K562 (cell line): ENCODE data around the gene SMCP. TPM values are rescaled to one million over a fixed set of nuclear protein-coding genes. Genes with fewer than 3 reads are reported as not detected.

Experiments
- ATAC-seq: fragments of 200-7000 bp; cut with Tn5 transposase; 3 replicates; pipeline ENCODE4 v1.9.1; 2020; ENCODE audit warnings: moderate library complexity
- BruUV-seq: library from RNA; stranded (reverse); fragments of 400-500 nt; replicated peaks from 2 replicates; lab custom pipeline; 2021; lab: Mats Ljungman, UMichigan
- CTCF ChIA-PET: fragments of 300-600 bp; formaldehyde crosslinking; extraction: SDS; loops from one replicate; lab custom pipeline; 2021; ENCODE audit warnings: low intra/inter-chr PET ratio; lab: Yijun Ruan, JAX
- POLR2A ChIA-PET: fragments of 300-600, 350-650 bp; sonication (Branson Sonifier 250); formaldehyde crosslinking; extraction: SDS; loops from one replicate; lab custom pipeline; 2021; ENCODE audit warnings: antibody characterized with exemption, inconsistent platforms; lab: Yijun Ruan, JAX
- DNase-seq, 4 experiments: peaks; one replicate each; pipeline versions ENCODE4 v3.0.0 to v3.0.0-alpha.2; 2011 to 2018; ENCODE audit warnings: low spot score in 3 of 4, mixed read lengths in 3 of 4; ENCODE audit errors: extremely low read depth in 1 of 4
- FAIRE-seq: peaks from 2 replicates; lab custom pipeline; 2011; peaks lifted over from hg19 to GRCh38; lab: Jason Lieb, UNC
- H2AFZ ChIP-seq: 2 replicates; pipeline ENCODE4 v1.6.0; 2011; ENCODE audit warnings: low read depth, low read length, control low read depth, inconsistent platforms
- H3K27ac ChIP-seq: fragments of 200-600 bp; 3 replicates; pipeline ENCODE4 v1.8.0; 2011; ENCODE audit warnings: low read depth, mild to moderate bottlenecking, control low read depth, inconsistent platforms, low read length, moderate library complexity, mixed read lengths; ENCODE audit errors: extremely low read depth
- H3K27me3 ChIP-seq, 2 experiments: fragments of 300-600 bp in 1 of 2; 2 replicates in 1 of 2; 3 replicates in 1 of 2; pipeline versions ENCODE4 v1.6.0 to v1.8.0; 2011; ENCODE audit warnings: inconsistent platforms in 2 of 2, low read length in 2 of 2, mild to moderate bottlenecking in 1 of 2, mixed read lengths in 1 of 2, moderate library complexity in 1 of 2; ENCODE audit not compliant: control insufficient read depth in 2 of 2, insufficient read depth in 2 of 2
- H3K36me3 ChIP-seq: fragments of 300-600 bp; 3 replicates; pipeline ENCODE4 v1.8.0; 2011; ENCODE audit warnings: mild to moderate bottlenecking, low read length, inconsistent platforms; ENCODE audit not compliant: control insufficient read depth, insufficient read depth
- H3K4me1 ChIP-seq, 2 experiments: fragments of 200-600 bp in 1 of 2; replicated peaks in 1 of 2; 2 replicates in 1 of 2; 3 replicates in 1 of 2; pipeline versions ENCODE4 v1.5.1 to v1.8.0; 2011; ENCODE audit warnings: inconsistent platforms in 2 of 2, low read length in 2 of 2, mild to moderate bottlenecking in 1 of 2, mixed read lengths in 1 of 2, moderate library complexity in 1 of 2; ENCODE audit not compliant: control insufficient read depth in 2 of 2, insufficient read depth in 2 of 2
- H3K4me2 ChIP-seq: 2 replicates; pipeline ENCODE4 v1.6.1; 2011; ENCODE audit warnings: low read length, control low read depth, inconsistent platforms, mixed read lengths; ENCODE audit not compliant: insufficient read depth
- H3K4me3 ChIP-seq: fragments of 200-600 bp; sonication (generic), shearing (Covaris generic); 2 replicates; pipeline ENCODE4 v1.5.1; 2016; ENCODE audit warnings: control low read depth, inconsistent platforms
- H3K79me2 ChIP-seq: fragments of 200-600 bp; 3 replicates; pipeline ENCODE4 v1.8.0; 2011; ENCODE audit warnings: low read length, inconsistent platforms; ENCODE audit not compliant: control insufficient read depth, insufficient read depth
- H3K9ac ChIP-seq, 2 experiments: 2 replicates each; pipeline versions ENCODE4 v1.6.0 to v1.6.1; 2011; ENCODE audit warnings: low read depth in 2 of 2, low read length in 2 of 2, control low read depth in 1 of 2, inconsistent platforms in 1 of 2, mild to moderate bottlenecking in 1 of 2, mixed read lengths in 1 of 2; ENCODE audit not compliant: insufficient read depth in 1 of 2
- H3K9me1 ChIP-seq: one replicate; pipeline ENCODE4 v1.6.0; 2011; ENCODE audit warnings: inconsistent platforms, mild to moderate bottlenecking, low read length, moderate library complexity; ENCODE audit not compliant: control insufficient read depth, insufficient read depth
- H3K9me3 ChIP-seq: replicated peaks from 2 replicates; pipeline ENCODE4 v1.5.1; 2011; ENCODE audit warnings: low read depth, low read length, inconsistent platforms; ENCODE audit not compliant: control insufficient read depth, insufficient read depth
- H4K20me1 ChIP-seq: replicated peaks from 2 replicates; pipeline ENCODE4 v1.6.1; 2011; ENCODE audit warnings: low read length, inconsistent platforms, mixed read lengths; ENCODE audit not compliant: control insufficient read depth, insufficient read depth
- BRD9 ChIP-seq: fragments of 450-650 bp; IDR thresholded peaks from 2 replicates; pipeline ENCODE4 v1.6.1; 2018; ENCODE audit warnings: low read depth; ENCODE audit not compliant: partially characterized antibody
- CREM ChIP-seq: IDR thresholded peaks from 2 replicates; pipeline ENCODE4 v1.6.1; 2014; ENCODE audit warnings: antibody characterized with exemption, low read depth
- KLF1 ChIP-seq: fragments of 450-650 bp; IDR thresholded peaks from 2 replicates; pipeline ENCODE4 v1.6.1; 2016; ENCODE audit warnings: missing genetic modification characterization, missing compliant biosample characterization
- NR2F6 ChIP-seq: fragments of 450-650 bp; formaldehyde crosslinking; IDR thresholded peaks from 2 replicates; pipeline ENCODE4 v1.4.0; 2020; ENCODE audit warnings: mild to moderate bottlenecking
- NR3C1 ChIP-seq: sonication (generic); formaldehyde crosslinking; IDR thresholded peaks from 2 replicates; pipeline ENCODE4 v1.8.1; 2022; ENCODE audit warnings: missing genetic modification reagents
- POLR2G ChIP-seq: fragments of 200-400 bp; formaldehyde crosslinking; IDR thresholded peaks from 2 replicates; pipeline ENCODE4 v1.6.1; 2017; ENCODE audit warnings: low read depth, mild to moderate bottlenecking, antibody characterized with exemption, low read length, moderate library complexity
- PURB ChIP-seq: sonication (generic); formaldehyde crosslinking; IDR thresholded peaks from 2 replicates; pipeline ENCODE4 v1.9.0; 2021; ENCODE audit warnings: low read depth, mild to moderate bottlenecking, missing genetic modification reagents
- SIX5 ChIP-seq, 2 experiments: IDR thresholded peaks; 2 replicates each; pipeline ENCODE4 v1.6.1; 2011; ENCODE audit warnings: low read length in 2 of 2, borderline replicate concordance in 1 of 2, low read depth in 1 of 2, mild to moderate bottlenecking in 1 of 2, moderate library complexity in 1 of 2; ENCODE audit not compliant: insufficient read depth in 1 of 2
- SRSF1 ChIP-seq: fragments of 200-400 bp; formaldehyde crosslinking; IDR thresholded peaks from 2 replicates; pipeline ENCODE4 v1.6.1; 2017; ENCODE audit warnings: mild to moderate bottlenecking, low read depth, low read length, moderate library complexity
- ZNF79 ChIP-seq: fragments of 250-450 bp; sonication (Bioruptor Pico); IDR thresholded peaks from 2 replicates; pipeline ENCODE4 v1.4.0; 2020; ENCODE audit warnings: low read depth, mild to moderate bottlenecking, moderate library complexity
- in situ Hi-C: fragments of 300-500 bp; cut with MboI; formaldehyde crosslinking; loops from 4 replicates; pipeline ENCODE4 v1.15.0; 2018; ENCODE audit warnings: inconsistent platforms, mixed read lengths
- intact Hi-C: fragments of 100-400 bp; cut with micrococcal nuclease; formaldehyde crosslinking; loops from 2 replicates; pipeline ENCODE4 v1.14.2; 2022
- polyA plus RNA-seq, 8 experiments: library from polyadenylated mRNA; depleted of rRNA in 4 of 8; stranded (reverse) in 5 of 8; unstranded in 3 of 8; fragments of >200 nt; fragmentation: Nextera tagmentation in 2 of 8; fragmentation: Illumina TruSeq in 1 of 8; extraction: Ambion mirVana in 2 of 8; extraction: Trizol in 1 of 8; gene quantifications; 2 replicates each; pipeline versions ENCODE4 v1.2.1 to v1.2.3, GENCODE V29; 2011 to 2014; ENCODE audit warnings: inconsistent platforms in 1 of 8, missing spikeins in 1 of 8
- total RNA-seq, 7 experiments: library from RNA; depleted of rRNA in 6 of 7; stranded (reverse); fragments of >200 nt in 6 of 7; fragmentation: Illumina TruSeq in 2 of 7; extraction: Trizol in 2 of 7; gene quantifications; 2 replicates each; pipeline versions ENCODE4 v1.2.1 to v1.2.3, GENCODE V29; 2011 to 2021; ENCODE audit warnings: low replicate concordance in 1 of 7
- TF ChIP-seq, protein P1 (sequence below): sonication (generic); formaldehyde crosslinking; IDR thresholded peaks from 2 replicates; pipeline ENCODE4 v1.8.1; 2023; ENCODE audit warnings: mild to moderate bottlenecking, missing genetic modification reagents

The SMCP gene
- total and polyA plus RNA-seq, 9 of the 15 experiments (the other 6 are each of a cell fraction or from before 2014, with no cell fraction given) = not detected

DNA sequence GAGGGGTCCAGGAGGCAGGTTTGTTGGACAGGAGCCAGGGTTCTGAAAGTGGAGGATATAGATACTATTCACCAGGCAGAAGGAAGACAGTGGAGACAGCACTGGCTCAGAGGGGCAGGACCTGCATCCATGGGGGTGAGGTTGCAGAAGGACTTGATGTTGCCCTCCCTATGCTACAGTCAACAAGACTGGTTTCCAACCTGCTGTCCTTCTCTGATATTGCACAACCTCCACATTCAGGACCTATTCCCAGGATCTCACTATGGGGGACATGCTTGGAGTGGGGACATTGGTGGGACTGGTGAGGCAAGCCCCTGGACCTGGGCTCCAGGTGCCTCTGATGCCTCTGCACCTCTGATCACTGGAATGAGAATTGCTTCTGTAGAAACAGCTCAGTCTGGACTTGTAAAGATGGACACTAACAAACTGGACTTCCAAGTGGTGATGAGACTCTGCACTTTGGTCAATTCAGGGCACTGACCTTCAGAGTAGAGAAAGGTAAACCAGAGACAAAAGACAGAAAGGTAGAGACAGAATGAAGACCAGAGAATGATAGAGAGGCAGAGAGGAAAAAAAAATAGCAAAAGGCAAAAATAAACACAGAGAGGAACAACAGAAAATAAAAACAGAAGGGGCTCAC, 1.6 kb downstream of the SMCP start:
- no peaks in the 10 kb centered on the region for H3K4me1 ChIP-seq
- peaks cover 0 to 10% of the 10 kb centered on the region in 2 experiments; a peak in 1 of 5 replicates for H3K27me3 ChIP-seq
- ChIA-PET CTCF (no interaction called here), POLR2A (interaction anchor here (0.8 kb wide), 1 partner anchor 98 kb away, joined by 3 read pairs; no protein-coding TSS in a partner anchor)
- no peak overlapping the region for H3K4me3 ChIP-seq
- intact Hi-C loops (loop anchor here (5.0 to 10.0 kb wide), 2 partner anchors 38 to 345 kb away; no protein-coding TSS in a partner anchor), in situ Hi-C loops (loop anchor here (10.0 kb wide), 2 partner anchors 315 to 345 kb away; no protein-coding TSS in a partner anchor)
- no peak overlapping the region for H3K27ac ChIP-seq
- H2AFZ ChIP-seq = no peak overlapping the region
- H3K9ac ChIP-seq = no peak overlapping the region
- FAIRE-seq (no peak), ATAC-seq (no peak), DNase-seq (no peak)
- H3K9me1 ChIP-seq = no peaks in the 10 kb centered on the region
- no peaks in the 10 kb centered on the region for H3K79me2 ChIP-seq
- H3K36me3 ChIP-seq = no peaks in the 10 kb centered on the region
- no peak overlapping the region for H3K4me2 ChIP-seq
- no TSS peak for BruUV-seq
- no peaks in the 10 kb centered on the region for H3K9me3 ChIP-seq
- TF ChIP-seq POLR2G (no peak), BRD9 (no peak), SRSF1 (no peak), ZNF79 (CRISPR knock-in tag) (no peak), CREM (no peak), NR2F6 (CRISPR knock-in tag) (no peak), KLF1 (tag) (no peak), SIX5 (IDR thresholded peaks at IDR 0.05; ENCODE audit: borderline replicate concordance in 1 of 2, insufficient read depth in 1 of 2, low read depth in 1 of 2, low read length in 2 of 2) (no peak), PURB (no peak), NR3C1 (CRISPR knock-in tag) (no peak)
- TF ChIP-seq, protein P1, sequence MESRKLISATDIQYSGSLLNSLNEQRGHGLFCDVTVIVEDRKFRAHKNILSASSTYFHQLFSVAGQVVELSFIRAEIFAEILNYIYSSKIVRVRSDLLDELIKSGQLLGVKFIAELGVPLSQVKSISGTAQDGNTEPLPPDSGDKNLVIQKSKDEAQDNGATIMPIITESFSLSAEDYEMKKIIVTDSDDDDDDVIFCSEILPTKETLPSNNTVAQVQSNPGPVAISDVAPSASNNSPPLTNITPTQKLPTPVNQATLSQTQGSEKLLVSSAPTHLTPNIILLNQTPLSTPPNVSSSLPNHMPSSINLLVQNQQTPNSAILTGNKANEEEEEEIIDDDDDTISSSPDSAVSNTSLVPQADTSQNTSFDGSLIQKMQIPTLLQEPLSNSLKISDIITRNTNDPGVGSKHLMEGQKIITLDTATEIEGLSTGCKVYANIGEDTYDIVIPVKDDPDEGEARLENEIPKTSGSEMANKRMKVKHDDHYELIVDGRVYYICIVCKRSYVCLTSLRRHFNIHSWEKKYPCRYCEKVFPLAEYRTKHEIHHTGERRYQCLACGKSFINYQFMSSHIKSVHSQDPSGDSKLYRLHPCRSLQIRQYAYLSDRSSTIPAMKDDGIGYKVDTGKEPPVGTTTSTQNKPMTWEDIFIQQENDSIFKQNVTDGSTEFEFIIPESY (CRISPR knock-in tag) = no peak
- H4K20me1 ChIP-seq = no peaks in the 10 kb centered on the region
